Stimulated activated CD4-positive, alpha-beta T cell treated with anti-CD3 and anti-CD28 coated beads, Interleukin-2, amount 100 ng/mL, for 24 hours (primary cell): ENCODE results near the gene KDM4B.

Experiments used
- DNase-seq, 2 donors: peaks; one replicate each; pipeline ENCODE4 v3.0.0-alpha.2; 2020

KDM4B gene

GRCh38 chr19:5074830-5075394 is 106.0 kb downstream of the KDM4B start:
- no peak for DNase-seq

- DNase-seq = no peak
These were observed 106.7 kb downstream of the KDM4B start for GRCh38 chr19:5075597-5075996.

DNA sequence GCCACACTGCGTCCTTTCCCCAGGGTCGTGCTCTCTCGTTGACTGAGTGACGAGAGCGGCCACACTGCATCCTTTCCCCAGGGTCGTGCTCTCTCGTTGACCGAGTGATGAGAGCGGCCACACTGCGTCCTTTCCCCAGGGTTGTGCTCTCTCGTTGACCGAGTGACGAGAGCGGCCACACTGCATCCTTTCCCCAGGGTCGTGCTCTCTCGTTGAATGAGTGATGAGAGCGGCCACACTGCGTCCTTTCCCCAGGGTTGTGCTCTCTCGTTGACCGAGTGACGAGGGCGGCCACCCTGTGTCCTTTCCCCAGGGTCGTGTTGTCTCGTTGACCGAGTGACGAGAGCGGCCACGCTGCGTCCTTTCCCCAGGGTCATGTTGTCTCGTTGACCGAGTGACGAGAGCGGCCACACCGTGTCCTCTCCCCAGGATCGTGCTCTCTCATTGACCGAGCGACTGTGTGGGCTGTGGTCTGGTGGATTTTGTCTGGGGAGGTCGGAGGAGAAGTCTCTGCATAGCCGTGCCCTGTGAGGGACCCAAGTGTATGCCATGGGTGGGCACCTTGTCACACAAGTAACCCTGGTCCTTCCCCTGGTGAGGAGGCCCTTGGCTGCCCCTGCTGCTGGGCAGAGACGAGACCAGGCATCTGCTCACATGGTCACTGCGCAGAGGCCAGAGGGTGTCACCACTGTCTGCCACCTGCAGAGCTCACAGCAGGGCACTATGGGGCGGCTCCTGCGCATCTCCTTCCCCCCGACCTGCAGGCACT is 107.7 kb downstream of the KDM4B start:
- no peak for DNase-seq

GRCh38 chr19:5077209-5077515 is 108.2 kb downstream of the KDM4B start:
- DNase-seq = no peak

DNA sequence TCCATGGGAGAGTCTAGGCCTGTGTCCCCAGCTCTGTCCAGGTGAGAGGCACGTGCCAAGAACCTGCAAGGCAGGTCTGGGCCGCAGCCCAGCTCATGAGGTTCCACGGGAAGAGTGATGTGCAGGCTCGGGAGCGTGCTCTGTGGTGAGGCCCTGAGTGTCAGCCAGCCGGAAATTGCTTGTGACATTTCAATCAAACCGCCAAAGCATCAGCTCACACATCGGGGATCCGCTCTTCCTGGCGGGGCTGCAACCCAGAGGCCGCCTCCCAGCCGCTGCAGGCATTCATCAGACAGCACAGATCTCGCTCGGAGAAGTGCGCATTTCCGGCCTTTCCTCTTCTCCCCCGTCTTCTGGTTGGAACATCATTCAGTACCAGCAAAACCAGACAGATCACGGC is 109.3 kb downstream of the KDM4B start:
- DNase-seq = no peak

GRCh38 chr19:5078666-5079065 is 109.8 kb downstream of the KDM4B start:
- no peak for DNase-seq

GRCh38 chr19:5079071-5079774 is 110.3 kb downstream of the KDM4B start:
- no peak for DNase-seq

DNA sequence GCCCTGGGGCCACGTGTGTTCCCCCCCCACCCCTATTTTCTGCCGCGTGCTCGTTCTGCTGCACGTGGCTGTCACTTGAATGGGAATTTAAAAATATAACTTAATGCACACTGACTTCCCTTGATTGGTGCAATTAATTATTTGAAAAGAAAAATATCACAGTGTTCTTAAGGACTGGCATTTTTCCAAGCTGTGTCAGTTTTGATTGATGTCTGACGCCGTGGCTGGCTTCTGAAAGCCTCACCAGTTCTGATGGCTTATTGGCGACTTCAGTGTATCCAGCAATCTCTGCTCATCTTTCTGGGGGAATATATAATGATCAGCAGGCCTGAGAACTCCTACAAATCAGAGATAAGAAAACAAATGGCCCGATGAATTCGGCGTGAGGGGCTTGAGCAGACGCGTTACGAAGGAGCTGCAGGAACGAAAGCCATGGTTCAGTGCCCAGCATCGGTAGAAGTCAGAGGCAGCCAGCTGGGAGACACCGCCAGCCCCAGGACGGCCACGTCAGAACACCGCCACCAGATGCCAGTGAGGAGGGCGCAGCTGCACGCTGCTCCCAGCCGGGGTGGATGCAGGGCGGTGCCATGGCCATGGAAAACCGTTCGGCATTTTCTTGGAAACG is 111.2 kb downstream of the KDM4B start:
- no peak for DNase-seq

DNA sequence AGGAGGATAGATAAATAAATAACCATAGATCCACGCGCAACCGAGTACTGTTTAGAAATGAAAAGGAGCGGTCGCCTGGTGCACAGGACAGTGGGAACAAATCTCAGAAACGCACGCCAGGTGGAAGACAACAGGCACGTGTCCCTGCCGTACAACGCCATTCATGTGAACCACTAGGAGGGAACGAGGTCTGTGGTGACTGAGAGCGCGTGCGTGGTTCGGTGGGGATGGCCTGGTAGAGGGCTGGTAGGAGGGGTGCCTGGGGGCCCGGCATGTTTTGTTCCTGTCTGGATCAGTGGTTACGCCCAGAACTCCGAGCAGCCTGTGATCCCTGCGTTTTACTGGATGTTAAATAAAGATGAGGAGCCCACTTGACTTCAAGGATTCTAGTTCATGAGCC is 111.9 kb downstream of the KDM4B start:
- DNase-seq = no peak

- DNase-seq = no peak
These were observed 112.7 kb downstream of the KDM4B start for GRCh38 chr19:5081443-5082161.

- no peak for DNase-seq
These were observed 114.6 kb downstream of the KDM4B start for GRCh38 chr19:5083547-5083965.

- no peak for DNase-seq
These were observed 116.7 kb downstream of the KDM4B start for GRCh38 chr19:5085566-5085965.

- DNase-seq = no peak
These were observed 117.3 kb downstream of the KDM4B start for GRCh38 chr19:5086230-5086629.

GRCh38 chr19:5086725-5087439 is 118.0 kb downstream of the KDM4B start:
- DNase-seq = no peak

DNA sequence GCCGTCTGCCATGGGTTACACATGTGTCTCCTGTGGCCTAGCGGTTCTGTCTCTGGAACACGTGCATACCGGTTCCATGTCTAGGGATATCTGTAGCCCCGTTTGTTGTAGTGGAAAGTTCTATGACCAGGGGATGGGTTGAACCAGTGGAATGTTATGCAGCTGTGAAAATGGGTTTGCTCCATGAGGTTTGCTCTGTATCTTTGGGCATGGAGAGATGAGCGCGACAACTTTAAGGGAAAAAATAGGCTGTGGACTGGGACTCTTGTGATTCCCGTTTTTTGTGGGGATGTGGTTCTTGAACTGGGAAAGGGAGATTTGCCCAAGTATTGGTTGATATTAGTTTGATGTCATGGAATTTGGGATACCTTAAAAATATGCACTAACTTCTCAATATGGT is 120.4 kb downstream of the KDM4B start:
- DNase-seq = no peak

DNA sequence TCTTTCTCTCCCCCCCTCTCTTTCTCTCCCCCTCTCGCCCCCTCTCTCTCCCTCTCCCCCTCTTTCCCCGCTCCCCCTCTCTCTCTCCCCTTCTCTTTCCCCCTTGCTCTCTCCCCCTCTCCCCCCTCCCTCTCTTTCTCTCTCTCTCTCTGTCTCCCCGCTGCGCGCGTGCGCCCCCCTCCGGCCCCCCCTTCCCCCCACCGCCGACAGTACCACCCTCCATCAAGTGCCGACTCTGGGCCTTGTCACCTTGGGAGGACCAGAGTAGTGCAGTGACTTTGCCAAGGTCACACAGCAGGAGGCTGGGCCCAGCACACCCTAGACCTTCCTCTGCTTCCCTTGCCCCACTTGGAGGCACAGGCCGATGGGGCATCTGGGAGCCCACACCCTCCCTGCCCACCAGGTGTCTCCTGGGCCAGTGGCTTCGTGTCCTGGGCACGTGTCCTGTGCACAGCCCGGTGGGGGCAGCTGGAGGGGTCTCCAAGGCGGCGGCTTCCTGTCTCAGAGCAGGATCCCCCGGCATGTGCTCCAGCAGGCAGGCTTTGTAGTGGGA is 121.6 kb downstream of the KDM4B start:
- no peak for DNase-seq

GRCh38 chr19:5091018-5091683 is 122.2 kb downstream of the KDM4B start:
- DNase-seq = no peak

GRCh38 chr19:5091684-5092480 is 123.0 kb downstream of the KDM4B start:
- no peak for DNase-seq

- no peak for DNase-seq
These were observed 123.5 kb downstream of the KDM4B start for GRCh38 chr19:5092481-5092843.

DNA sequence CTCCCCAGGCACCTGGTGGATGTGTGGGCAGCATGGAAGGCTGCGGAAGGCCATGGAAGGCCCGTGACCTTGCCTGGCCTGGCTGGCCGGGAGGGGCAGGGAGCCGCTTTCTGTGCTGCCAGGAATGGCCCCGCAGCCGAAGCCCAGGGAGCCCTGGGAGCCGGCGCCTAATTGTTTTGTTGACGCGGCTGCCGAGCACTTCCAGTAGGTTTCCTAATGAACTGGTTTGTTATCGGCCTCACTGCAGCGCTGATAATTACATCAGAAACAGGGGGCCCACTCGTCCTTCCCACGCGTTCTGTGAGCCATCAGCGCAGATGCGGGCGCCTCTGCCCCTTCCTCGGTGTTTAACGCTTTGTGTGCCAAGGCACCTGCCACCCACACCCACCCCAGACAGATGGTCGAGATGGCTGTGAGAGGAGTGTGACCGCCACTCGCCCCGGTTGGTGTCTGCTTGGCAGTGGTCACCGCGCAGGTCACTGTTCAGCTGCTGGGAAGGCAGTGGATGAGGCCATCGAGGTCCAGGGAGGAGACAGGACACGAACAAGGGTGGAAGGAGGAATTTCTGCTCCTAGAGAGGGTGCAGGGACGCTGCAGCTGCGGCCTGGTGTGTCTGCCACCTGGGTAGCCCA is 124.5 kb downstream of the KDM4B start:
- DNase-seq = no peak
